NCI-H69 (cell line): ENCODE measurements around the gene USP19.

Experiments used
- DNase-seq: peaks from one replicate; lab custom pipeline; 2025; lab: John Stamatoyannopoulos, UW

Gene USP19

GRCh38 chr3:49132437-49133225 lies 12.0 kb upstream of the USP19 start, which contains the start of gene LAMB2:
Gene LAMB2, minus strand, starts transcription at chr3:49133050. Its CDS starts 183 bp downstream, at chr3:49132867.
- DNase-seq: peak; percentile 67

GRCh38 chr3:49132073-49132436 lies 11.4 kb upstream of the USP19 start:
- DNase-seq: no peak

GRCh38 chr3:49131576-49131975 lies 11.0 kb upstream of the USP19 start:
- no peak for DNase-seq

GRCh38 chr3:49131040-49131439 lies 10.4 kb upstream of the USP19 start:
- DNase-seq: no peak

GRCh38 chr3:49124991-49125670 lies 4.5 kb upstream of the USP19 start:
- peak; percentile 8 for DNase-seq

- DNase-seq: no peak
Measured at GRCh38 chr3:49124203-49124602, 3.6 kb upstream of the USP19 start.

GRCh38 chr3:49123687-49124086 lies 3.1 kb upstream of the USP19 start:
- DNase-seq: no peak

- DNase-seq: no peak
Measured at GRCh38 chr3:49122886-49123545, 2.4 kb upstream of the USP19 start.

GRCh38 chr3:49122451-49122850 lies 1.8 kb upstream of the USP19 start:
- DNase-seq: no peak

- DNase-seq: no peak
Measured at GRCh38 chr3:49122022-49122421, 1.4 kb upstream of the USP19 start.

- no peak for DNase-seq
Measured at GRCh38 chr3:49121132-49121736, 611 bp upstream of the USP19 start.

GRCh38 chr3:49120096-49120437 lies 556 bp downstream of the USP19 start:
- DNase-seq: no peak

- no peak for DNase-seq
Measured at GRCh38 chr3:49119439-49119838, 1.2 kb downstream of the USP19 start.

- no peak for DNase-seq
Measured at GRCh38 chr3:49119036-49119435, 1.6 kb downstream of the USP19 start.

GRCh38 chr3:49112262-49112661 lies 8.4 kb downstream of the USP19 start:
- no peak for DNase-seq

GRCh38 chr3:49111347-49111746 lies 9.3 kb downstream of the USP19 start:
- no peak for DNase-seq

- no peak for DNase-seq
Measured at GRCh38 chr3:49110780-49111179, 9.8 kb downstream of the USP19 start.

GRCh38 chr3:49108346-49108745 lies 12.3 kb downstream of the USP19 start:
- no peak for DNase-seq

GRCh38 chr3:49104427-49105291 lies 16.0 kb downstream of the USP19 start, which contains the start of gene QARS1:
Gene QARS1, minus strand, starts transcription at chr3:49104757. Its CDS starts 24 bp downstream, at chr3:49104733.
- peak; percentile 91 for DNase-seq

- DNase-seq: no peak
Measured at GRCh38 chr3:49104052-49104426, 16.6 kb downstream of the USP19 start.

- no peak for DNase-seq
Measured at GRCh38 chr3:49100046-49100615, 20.5 kb downstream of the USP19 start.
